GM18951 (cell line): ENCODE data around the gene RIPK3.

Source experiments
- POLR2A ChIP-seq: IDR thresholded peaks from 4 replicates; pipeline ENCODE4 v1.6.1; 2011; ENCODE audit warnings: mild to moderate bottlenecking; ENCODE audit not compliant: insufficient read length, insufficient read depth; ENCODE audit errors: extremely low read depth
- in situ Hi-C: fragments of 300-500 bp; cut with MboI; formaldehyde crosslinking; loops from one replicate; pipeline ENCODE4 v1.12.0; 2022; ENCODE audit warnings: low sequenced_read_pairs, mixed read lengths, inconsistent platforms; ENCODE audit not compliant: unreplicated experiment

The RIPK3 gene

DNA sequence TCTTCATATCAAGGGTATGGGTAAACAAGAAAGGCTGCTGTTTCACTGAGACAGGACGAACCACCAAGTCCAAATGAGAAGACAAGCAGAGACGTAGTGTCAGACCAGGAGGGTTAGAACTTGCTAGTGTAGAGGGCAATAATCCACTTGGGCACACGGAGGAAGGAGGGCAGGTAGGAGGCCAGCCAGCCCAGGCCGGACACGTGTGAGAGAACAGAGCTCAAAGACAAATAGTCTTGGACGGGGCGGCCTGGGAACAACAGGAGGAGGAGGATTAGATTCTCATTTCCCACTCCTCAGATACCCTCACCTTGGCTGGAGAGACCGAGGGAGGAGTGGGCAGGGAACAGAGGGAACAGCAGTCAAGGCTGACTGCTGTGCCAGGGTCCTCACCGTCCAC lies 49.0 kb downstream of the RIPK3 start:
- no peak for TF ChIP-seq POLR2A
- in situ Hi-C loops: no loop called here

- in situ Hi-C loops: no loop called here
Measured at GRCh38 chr14:24289649-24290280, 50.0 kb downstream of the RIPK3 start.

GRCh38 chr14:24286996-24287395 lies 52.8 kb downstream of the RIPK3 start:
- TF ChIP-seq POLR2A: no peak
- in situ Hi-C loops: no loop called here

More at GRCh38 chr14:24289649-24290280, 50.0 kb downstream of the RIPK3 start:
- TF ChIP-seq POLR2A: no peak
